GM21367 (cell line): ENCODE results near the gene STX2.
"Not testable (repeated sequence)": the region's sequence is repeated elsewhere in the genome, so short reads cannot be mapped to it uniquely, and the experiment has no call there.

Experiments
- ATAC-seq: cut with Tn5 transposase; IDR thresholded peaks from one replicate; pipeline ENCODE4 v1.9.1; 2021; ENCODE audit not compliant: unreplicated experiment

The STX2 gene

DNA sequence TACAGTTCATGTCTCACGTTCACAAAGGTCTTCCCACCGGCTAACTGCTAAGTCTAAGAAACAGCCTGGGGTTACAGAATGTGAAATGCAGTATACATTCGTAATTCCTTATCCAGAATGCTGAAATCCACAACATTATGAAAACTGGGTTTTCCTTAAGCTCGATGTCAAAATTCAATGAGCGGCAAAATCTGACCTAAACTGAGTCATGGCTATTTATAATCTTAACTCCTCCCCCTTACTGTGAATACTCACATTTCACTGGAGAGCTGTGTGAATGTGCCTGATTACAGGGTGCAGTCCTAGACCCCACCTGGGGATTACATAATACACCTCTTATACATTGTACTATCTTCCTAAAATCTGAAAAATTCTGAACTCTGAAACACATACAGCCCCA lies 35.3 kb downstream of the STX2 start:
- ATAC-seq = no peak

DNA sequence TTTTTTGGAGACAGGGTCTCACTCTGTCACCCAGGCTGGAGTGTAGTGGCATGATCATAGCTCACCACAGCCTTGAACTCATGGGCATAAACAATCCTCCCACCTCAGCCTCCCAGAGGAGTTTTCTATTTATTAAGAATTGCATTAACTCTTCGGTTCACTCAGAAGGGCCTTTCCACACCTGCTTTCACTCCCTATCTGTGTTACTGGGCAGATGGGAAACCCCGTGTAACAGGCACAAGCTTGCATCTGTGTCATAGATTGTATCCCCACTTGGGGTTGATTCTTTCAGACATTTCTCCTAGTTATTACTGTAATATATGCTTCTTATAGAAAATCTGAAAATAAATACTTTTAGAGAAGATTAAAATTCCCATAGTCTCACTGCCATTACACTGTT lies 38.7 kb downstream of the STX2 start:
- ATAC-seq = no peak

DNA sequence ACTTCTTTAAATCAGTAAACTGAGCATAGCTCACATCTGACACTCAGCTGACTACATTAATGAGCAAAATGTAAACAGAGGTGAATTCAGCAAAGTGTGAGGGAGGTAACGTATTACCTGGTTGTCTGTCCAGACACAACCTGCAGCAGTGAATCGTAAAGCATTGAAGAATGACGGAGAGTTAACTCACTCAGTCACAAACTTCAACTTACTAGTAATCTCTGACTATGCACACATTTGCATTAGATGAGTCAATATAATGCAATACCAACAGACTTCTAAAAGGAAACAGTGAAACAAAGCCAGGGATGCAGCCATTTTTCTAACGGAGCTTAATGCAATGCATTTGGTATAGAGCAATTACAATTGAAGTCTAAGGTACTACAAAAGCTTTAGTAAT lies 40.0 kb downstream of the STX2 start:
- no peak for ATAC-seq

DNA sequence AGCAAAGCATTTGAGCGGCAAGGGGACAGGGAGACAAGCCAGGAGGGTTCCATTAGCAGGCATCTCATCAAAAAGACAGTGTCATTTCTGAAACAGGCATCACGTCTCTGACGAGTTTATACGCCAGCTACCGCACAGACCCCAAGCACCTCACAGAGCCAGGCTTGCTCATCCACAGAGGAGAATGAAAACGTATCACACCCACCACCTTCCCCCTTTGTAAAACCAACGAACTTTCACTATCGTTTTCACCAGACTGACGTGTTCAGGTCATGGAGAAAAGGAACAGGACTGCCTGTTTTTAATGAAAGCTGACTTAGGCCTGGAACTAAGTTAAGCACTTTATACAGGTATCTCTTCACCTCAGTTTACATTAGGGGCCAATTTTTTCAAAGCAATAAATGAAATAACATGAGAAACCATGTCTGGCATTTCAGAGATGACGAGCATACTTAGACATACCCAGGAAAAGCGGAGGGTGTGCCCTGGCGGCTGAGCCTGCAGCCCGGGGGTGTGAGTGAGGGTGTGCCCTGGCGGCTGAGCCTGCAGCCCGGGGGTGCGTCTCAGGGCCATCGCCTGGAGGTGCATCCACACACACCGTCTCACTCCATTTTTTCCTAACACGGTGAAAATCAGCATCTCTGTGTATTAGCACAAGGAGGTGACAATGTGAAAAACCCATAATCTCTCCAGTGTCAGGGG lies 41.9 kb downstream of the STX2 start:
- ATAC-seq = peak; percentile 66

DNA sequence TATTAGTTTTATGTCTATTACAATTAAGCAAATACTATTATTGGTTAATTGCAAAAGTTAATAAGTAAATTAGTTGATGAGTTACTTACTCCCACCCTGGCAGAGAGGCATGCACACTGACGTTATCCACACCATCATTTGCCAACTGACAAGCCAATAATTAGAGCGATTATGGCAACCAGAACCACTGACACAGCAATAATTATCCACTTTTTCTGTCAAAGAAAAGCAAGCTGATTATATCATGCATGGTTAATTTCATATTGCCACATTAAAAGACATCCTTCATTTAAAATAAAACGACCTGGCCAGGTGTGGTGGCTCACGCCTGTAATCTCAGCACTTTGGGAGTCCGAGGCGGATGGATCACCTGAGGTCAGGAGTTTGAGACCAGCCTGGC lies 43.1 kb downstream of the STX2 start:
- no peak for ATAC-seq

DNA sequence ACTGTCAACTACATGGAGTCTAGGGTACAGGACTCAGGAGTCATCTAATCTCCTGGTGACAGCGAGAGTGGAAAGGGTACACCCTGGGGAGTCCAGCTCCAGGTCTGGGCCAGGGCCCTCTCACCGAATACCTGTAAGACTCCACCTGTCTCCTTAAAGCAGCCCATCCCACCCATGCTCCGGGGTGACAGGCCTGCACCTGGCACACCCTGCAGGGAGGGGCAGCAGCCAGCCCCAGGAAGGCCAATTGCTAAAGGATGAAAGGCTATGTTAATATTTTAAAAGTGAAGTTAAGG lies 45.5 kb downstream of the STX2 start:
- no peak for ATAC-seq

DNA sequence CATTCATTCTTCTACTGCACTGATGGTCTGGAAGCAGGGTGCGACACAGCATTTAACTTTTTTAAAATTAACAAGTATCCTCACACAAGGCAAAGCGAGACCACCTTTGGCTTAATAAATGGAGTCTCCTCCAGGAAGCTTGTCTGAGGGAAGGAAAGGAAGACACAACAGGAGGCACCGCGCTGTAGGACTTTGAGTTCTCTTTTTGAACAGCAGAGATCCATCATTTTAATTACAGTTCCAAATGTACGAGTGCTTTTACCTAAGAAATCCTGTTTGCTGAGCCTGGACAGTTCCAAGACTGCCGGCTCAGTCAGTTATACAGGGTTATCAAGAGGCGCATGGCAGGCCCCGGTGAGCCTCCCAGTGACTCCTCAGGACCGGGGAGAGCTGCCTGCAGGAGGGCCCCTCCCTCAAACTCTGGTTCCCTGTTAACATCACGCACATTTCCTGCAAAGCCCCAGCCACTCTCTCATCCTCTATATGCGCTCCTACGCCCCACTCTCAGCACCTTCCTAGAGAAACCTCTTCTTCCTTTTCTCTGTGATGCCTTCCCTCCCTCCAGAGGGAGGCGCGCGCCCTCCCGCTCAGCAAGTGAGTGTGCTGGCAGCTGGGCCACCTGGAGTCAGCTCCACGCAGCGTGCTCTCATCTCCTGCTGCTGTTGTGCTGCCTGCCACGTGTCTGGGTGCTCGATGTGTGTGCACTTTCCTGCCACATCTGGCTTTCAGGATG lies 46.1 kb downstream of the STX2 start:
- no peak for ATAC-seq

DNA sequence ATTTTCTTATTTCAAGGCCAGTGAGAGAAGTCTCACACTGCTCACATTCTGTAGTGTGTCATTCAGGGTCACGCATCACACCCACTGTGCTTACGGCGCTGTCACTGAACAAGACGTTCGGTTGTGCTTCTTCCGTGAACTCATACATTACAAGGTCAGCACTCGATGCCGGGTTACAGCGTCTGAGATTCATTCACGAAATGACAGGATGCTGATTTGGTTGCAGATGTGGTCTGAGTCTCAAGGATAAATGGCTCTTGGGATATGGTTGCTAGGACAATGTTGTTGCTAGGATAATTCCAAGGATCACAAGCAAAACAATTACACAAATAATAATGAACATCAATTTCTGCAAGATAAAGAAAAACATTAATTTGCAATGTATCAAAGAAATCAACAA lies 47.4 kb downstream of the STX2 start:
- no peak for ATAC-seq

DNA sequence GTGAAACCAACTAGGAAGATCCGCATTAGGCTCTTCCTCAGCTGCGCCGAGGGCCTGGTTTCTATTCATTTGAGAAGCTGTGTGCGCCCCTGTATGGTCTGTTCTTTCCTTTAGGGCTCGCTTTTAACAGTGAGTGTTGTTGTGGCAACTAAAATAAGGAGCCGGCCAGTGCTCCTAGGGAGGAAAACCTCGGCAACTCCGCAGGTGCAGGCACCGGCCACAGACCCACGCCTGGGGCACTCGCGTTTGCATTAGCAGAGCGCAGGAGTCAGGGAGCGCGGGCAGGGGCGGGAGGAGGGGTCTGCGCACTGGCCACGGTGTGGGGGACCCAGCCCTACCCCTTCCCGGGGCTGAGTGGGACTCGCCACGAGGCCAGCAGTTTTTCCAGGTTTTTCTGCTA lies 50.5 kb downstream of the STX2 start:
- no peak for ATAC-seq

DNA sequence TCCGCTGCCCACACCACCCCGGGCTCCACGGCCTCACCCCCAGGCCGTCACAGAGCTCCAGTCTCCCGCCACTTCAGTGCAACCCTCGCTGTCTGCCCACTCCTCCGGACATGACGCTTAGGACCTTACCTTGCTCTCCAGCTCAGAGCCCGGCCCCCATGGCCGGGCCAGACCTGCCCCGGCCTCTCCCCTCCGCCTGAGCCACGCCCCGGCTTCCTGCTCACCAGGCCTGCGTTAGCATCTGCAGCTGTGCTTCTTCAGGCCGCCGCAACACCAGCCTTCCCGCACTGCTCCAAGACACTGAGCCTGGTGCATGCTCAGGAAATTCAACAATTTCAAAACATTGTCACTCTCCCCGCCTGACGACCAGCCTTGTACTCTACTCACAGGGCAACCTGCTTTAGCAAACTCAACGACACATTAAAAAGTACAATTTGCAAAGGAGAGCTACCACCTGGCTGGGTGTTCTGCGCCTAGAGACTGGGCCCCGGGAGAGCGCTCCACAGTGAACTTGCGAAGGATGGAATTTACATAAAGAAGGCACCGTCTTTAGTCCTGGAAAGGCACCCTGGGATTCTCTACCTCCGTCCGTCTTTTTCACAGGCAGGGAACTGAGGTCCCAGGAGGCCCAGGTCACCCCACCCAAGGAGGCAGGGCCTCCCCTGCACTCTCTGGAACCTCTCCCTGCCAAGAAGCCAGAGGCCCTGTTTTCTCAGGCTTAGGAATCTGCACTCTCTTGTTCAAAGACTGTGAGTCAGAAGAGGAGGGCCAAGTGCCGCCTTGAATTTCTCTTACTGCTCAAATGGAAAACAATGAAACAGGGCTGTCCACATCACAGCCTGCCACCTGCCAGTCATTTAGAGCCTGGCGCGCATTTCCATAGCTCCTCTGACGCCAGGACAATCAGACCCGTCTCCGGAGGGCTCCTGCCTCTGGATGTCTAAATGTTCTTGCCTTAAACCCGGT lies 51.3 kb downstream of the STX2 start:
- no peak for ATAC-seq

DNA sequence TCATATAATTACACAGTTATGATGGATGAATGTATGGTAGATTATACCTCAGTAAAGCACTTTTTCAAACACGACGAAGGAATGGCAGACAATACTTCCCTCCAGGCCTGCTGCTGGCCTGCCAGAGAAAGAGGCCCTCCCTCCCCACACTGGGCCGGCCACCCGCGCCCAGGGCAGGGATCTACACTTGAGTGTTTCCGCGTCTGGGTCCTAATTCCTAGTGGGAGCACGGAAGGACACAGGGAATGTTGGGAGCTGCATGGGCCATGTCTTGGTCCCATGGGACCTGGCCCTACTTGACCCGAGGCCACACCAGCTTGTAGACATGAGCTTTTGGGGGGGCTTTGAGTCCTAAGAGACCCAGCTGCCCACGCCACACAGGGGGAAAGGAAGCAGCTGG lies 52.0 kb downstream of the STX2 start:
- no peak for ATAC-seq

DNA sequence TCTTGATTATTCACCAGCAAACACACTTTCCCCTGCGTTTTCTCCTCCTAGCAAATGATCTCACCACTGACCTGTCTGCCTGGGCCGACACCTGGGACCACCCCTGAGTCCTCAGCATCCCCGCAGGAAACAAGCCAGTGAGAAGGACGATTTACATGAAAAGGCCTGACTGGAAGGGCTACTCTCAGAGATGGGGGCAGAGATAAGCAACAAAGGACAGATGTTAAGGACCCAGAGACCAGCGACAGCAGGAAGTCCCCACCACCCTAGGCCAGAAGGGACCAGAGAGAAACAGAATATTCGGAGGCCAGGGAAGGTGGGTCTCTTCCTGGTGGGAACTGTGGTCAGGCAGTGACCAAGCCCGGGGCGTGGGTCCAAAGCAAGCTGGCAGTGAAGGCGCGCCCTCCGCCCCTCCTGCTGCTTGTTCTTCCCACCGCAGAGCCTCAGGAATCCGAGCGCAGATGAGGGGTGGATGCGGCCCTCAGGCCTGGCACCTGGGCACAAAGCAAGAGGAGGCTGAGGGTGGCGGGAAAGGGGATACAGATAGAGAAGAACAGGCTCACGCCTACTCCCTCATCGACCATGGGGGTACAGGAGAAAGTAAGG lies 55.8 kb downstream of the STX2 start:
- no peak for ATAC-seq

DNA sequence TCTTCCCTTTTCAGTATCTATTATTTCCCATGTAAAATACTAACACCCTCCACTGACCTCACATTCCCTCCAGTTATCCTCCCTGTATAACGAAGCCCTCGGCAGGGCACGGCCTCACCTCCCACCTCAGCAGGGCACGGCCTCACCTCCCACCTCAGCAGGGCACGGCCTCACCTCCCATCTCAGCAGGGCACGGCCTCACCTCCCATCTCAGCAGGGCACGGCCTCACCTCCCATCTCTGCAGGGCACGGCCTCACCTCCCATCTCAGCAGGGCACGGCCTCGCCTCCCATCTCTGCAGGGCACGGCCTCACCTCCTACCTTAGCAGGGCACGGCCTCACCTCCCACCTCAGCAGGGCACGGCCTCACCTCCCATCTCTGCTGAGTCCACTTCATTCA lies 56.8 kb downstream of the STX2 start:
- not testable (repeated sequence) for ATAC-seq

DNA sequence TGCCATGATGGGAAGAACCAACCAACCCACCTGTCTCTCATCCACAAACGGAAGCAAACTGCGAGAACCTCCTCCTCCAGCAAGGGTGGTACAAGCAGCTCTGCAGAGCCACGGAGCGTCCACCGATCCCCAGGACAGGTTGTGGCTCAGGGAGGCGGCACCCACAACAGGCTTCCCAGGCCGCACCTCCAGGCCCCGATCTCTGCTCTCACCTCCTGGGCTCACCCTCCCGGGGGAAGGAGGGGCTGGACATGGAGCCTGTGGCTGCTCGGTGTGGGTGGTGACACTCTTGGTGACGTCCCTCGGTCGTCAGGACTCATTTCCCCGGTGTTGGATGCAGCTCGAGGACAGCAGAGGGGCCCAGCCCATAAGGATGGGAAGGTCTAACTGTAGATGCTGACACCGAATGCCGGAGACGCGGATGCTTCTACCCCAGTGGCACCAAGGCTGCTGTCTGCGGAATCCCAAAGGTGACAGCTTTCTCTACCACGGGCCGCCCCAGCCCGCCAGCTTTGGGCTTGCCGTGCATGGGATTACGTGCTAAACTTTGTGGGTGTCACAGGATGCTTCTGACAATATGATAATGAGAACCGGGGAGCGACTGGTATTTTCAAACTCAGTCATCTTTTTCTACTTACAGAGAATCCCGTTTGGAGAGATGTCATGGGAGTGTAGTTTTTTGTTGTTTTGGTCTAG lies 58.0 kb downstream of the STX2 start:
- ATAC-seq = no peak

DNA sequence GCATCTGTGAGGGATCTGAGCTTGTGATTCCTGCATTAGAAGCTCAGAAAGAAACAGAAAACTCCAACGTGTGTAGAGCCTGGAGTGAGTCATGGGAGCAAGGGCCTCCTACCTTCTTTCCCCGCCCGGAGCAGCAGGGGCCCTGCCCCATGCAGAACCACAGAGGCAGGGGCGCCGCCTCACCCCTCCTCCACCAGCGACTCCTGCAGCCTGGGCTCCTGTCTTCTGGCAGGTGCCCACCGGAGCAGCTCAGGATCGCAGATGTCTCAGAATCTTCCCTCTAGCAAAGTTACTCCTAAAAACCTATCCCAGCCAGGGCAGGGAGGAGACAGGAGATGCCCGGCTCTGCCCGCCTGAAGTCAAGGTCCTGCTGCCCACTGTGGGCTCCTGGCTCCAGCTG lies 58.7 kb downstream of the STX2 start:
- no peak for ATAC-seq

DNA sequence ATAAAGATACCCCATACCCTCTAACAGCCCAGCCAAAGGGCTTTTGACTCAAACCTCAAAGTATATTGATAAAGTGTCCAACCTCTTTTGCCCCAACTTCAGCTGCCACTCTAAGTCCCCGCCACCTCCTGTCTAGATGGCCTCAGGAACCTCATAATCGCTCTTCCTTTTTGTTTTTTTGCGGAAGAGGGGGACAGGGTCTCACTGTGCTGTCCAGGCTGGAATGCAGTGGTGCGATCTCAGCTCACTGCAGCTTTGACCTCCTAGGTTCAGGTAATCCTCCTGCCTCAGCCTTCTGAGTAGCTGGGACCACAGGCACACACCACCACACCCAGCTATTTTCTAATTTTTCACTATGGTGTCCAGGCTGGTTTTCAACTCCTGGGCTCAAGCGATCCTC lies 60.3 kb downstream of the STX2 start:
- no peak for ATAC-seq

DNA sequence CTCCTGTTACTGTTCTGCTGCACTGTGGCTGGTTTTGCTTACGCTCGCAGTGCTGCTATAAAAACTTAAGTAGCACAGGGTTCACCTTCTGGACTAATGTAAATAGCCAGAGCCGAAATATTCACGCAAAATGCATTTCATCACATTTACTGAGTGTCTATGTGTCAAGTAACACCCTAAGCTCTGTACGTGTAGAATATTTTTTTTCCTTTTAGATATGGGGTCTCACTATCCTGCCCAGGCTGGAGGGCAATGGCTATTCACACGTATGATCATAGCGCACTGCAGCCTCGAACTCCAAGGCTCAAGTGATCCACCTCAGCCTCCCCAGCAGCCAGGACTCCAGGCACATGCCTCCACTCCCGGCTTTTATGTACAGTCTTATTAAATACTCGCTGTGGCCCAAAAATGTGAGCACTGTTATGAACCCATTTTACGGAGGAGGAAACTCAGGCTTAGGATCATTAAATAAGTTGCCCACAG lies 62.2 kb downstream of the STX2 start:
- ATAC-seq = no peak

DNA sequence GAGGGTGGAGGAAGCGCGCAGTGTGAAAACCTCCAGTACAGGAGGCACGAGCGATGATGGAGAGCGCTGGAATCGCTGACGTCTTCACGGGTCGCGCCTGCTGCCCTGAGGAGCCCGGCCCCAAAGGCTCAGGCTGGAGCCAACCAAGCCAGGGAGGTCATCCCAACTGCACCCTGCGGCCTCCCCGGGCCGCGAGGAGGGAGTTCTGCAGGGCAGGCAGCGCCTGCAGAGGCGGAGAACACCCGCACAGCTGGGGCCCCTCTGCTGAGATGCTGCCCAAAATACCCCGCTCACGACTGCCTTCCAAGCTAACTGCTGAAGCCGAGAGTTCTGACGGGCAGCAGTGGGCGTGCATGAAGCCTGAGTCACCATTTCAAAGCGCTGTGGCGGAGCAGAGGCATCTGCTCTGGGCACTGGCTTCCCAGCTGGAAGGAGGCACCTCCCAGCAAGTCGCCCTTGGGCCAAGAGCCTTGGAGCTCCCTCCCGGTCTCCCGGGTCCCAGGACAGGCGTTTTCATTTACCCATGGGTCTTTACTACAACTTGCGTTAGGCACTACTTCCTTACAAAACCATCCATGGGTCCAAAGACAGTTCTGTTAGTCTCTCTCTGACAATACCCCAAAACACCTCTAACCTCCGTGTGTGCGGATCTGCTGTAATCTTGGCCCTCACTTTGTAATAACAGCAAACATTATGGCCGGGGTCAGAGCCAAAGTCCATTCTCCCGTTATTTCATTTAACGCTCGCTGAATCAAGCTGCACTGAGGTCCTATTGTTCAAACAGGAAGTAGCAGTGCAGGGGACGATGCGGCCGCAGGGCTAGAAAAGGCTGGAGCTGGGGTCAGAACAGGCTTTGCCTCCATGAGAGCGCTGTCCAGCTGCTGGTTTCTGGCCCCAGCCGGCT lies 62.8 kb downstream of the STX2 start:
- ATAC-seq = no peak

DNA sequence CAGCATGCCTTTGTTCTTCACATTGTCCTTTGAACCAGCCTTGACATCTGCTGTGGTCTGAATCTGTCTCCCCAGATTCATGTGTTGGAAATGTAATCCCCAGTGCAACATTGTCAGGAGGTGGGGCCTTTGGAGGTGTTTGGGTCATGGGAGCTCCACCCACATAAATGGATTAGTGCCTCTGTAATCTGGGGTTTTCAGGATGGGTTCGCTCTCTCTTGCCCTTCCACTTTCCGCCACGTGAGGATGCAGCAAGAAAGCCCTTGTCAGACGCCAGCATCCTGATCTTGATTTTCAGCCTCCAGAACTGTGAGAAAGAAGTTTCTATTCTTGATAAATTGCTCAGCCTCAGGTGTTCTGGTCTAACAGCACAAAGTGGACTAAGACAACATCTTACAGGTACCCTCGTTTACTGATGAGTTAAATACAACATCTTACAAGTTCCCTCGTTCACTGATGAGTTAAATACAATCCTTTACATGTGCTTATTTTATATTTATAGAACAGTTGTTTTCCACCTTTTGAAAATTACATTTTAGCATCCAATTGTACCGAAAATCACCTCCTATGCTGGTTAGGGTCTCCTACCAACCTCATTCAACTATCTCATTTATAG lies 68.5 kb downstream of the STX2 start:
- no peak for ATAC-seq
